Transverse colon (tissue), 4 donors: ENCODE measurements around the gene MPPED1. TPM values are rescaled to one million over a fixed set of nuclear protein-coding genes. Genes with fewer than 3 reads are reported as not detected.

Source experiments
- DNase-seq: peaks from one replicate; pipeline ENCODE4 v3.0.0-alpha.2; 2019
- H3K27ac ChIP-seq, 4 donors: fragments of 200-600 bp; sonication (generic); 2 replicates each; pipeline ENCODE4 v1.5.1; 2016 to 2018; ENCODE audit warnings: inconsistent platforms in 4 of 4
- H3K27me3 ChIP-seq: fragments of 200-600 bp; sonication (generic); 2 replicates; pipeline ENCODE4 v1.5.1; 2017; ENCODE audit warnings: inconsistent platforms
- H3K36me3 ChIP-seq, 4 donors: fragments of 200-600 bp; sonication (generic); 2 replicates each; pipeline ENCODE4 v1.5.1; 2017 to 2019; ENCODE audit warnings: inconsistent platforms in 4 of 4
- H3K4me1 ChIP-seq, 4 donors: fragments of 200-600 bp; sonication (generic); 2 replicates each; pipeline ENCODE4 v1.5.1; 2017 to 2020; ENCODE audit warnings: inconsistent platforms in 4 of 4
- H3K4me3 ChIP-seq, 4 donors: fragments of 200-600 bp; sonication (generic); 1 replicate in 1 of 4; 2 replicates in 3 of 4; pipeline versions ENCODE4 v1.5.1 to v1.6.1; 2017 to 2019; ENCODE audit warnings: inconsistent platforms in 4 of 4
- H3K9me3 ChIP-seq, 2 donors: fragments of 200-600 bp; sonication (generic); 2 replicates each; pipeline ENCODE4 v1.5.1; 2017 to 2019; ENCODE audit warnings: inconsistent platforms in 2 of 2
- CTCF ChIP-seq, 5 experiments: fragments of 200-600 bp in 3 of 5; fragments of 450-650 bp in 2 of 5; sonication (generic) in 3 of 5; IDR thresholded peaks; 1 replicate in 2 of 5; 2 replicates in 3 of 5; pipeline ENCODE4 v1.5.1; 2016 to 2017; ENCODE audit warnings: antibody characterized with exemption in 5 of 5, inconsistent platforms in 3 of 5, mild to moderate bottlenecking in 2 of 5, moderate library complexity in 1 of 5
- EP300 ChIP-seq: sonication (generic); formaldehyde crosslinking; IDR thresholded peaks from one replicate; pipeline ENCODE4 v1.6.1; 2017; ENCODE audit warnings: antibody characterized with exemption, low read depth
- POLR2A ChIP-seq: fragments of 450-650 bp; IDR thresholded peaks from one replicate; pipeline ENCODE4 v1.6.1; 2016; ENCODE audit warnings: antibody characterized with exemption, mild to moderate bottlenecking, moderate library complexity
- POLR2AphosphoS5 ChIP-seq, 3 donors: sonication (generic); formaldehyde crosslinking; IDR thresholded peaks; one replicate each; pipeline ENCODE4 v1.6.1; 2016; ENCODE audit warnings: antibody characterized with exemption in 3 of 3
- WGBS, 2 donors: methylation state at CpG; one replicate each; pipeline ENCODE4 v1.1.5; 2018; ENCODE audit warnings: low coverage in 1 of 2; 5-methylcytosine and 5-hydroxymethylcytosine counted together
- in situ Hi-C, 4 donors: fragments of 200-750 bp; cut with MboI; loops; one replicate each; pipeline versions ENCODE4 v1.15.0 to v1.15.1; 2017; ENCODE audit warnings: low sequenced_read_pairs in 3 of 4, low pct_ligation_motif_present in 1 of 4, low pct_unique_long_range_greater_than_20kb in 1 of 4
- intact Hi-C: fragments of 100-400 bp; cut with DNase I; formaldehyde crosslinking; loops from one replicate; pipeline ENCODE4 v1.15.1; 2023; ENCODE audit warnings: low total_unique reads
- total RNA-seq, 4 donors: library from RNA; depleted of rRNA; stranded (reverse); fragments of >200 nt; gene quantifications; one replicate each; pipeline ENCODE4 v1.1.0, GENCODE V29; 2016

Gene MPPED1
- total RNA-seq, 4 donors from 2014 or later = not detected

GRCh38 chr22:43431808-43432554, 20.2 kb downstream of the MPPED1 start:
- no peaks in the 10 kb centered on the region for H3K4me1 ChIP-seq
- no peak for DNase-seq
- intact Hi-C loops = loop anchor here (2.0 kb wide), 1 partner anchor 69 kb away; no protein-coding TSS in a partner anchor
- H3K36me3 ChIP-seq = no peaks in the 10 kb centered on the region
- peaks cover 50% of the 10 kb centered on the region for H3K27me3 ChIP-seq
- no peaks in the 10 kb centered on the region for H3K9me3 ChIP-seq
- H3K4me3 ChIP-seq = no peak overlapping the region
- in situ Hi-C loops = no loop called here
- TF ChIP-seq POLR2AphosphoS5 (IDR thresholded peaks at IDR 0.05) (no peak), EP300 (no peak), CTCF (IDR thresholded peaks at IDR 0.05) (no peak), POLR2A (no peak)
- H3K27ac ChIP-seq = no peak overlapping the region
- 33 to 40% methylated on average over 1 to 8 of the region's 8 CpGs for WGBS, 2 donors

- DNase-seq = no peak
- no peak for TF ChIP-seq EP300
- no peak for TF ChIP-seq POLR2AphosphoS5 (IDR thresholded peaks at IDR 0.05)
- no peak for TF ChIP-seq POLR2A
- TF ChIP-seq CTCF (IDR thresholded peaks at IDR 0.05) = no peak
- in situ Hi-C loops (no loop called here), intact Hi-C loops (no loop called here)
- Histone ChIP-seq H3K4me1 (no peaks in the 10 kb centered on the region), H3K27me3 (peaks cover 48% of the 10 kb centered on the region), H3K27ac (no peak overlapping the region), H3K36me3 (no peaks in the 10 kb centered on the region), H3K9me3 (no peaks in the 10 kb centered on the region), H3K4me3 (no peak overlapping the region)
- 74% methylated on average over 5 of the region's 5 CpGs; no CpG with 5 or more reads in 1 of the 2 donors for WGBS, 2 donors
These were observed 21.1 kb downstream of the MPPED1 start for GRCh38 chr22:43432883-43433415.

DNA sequence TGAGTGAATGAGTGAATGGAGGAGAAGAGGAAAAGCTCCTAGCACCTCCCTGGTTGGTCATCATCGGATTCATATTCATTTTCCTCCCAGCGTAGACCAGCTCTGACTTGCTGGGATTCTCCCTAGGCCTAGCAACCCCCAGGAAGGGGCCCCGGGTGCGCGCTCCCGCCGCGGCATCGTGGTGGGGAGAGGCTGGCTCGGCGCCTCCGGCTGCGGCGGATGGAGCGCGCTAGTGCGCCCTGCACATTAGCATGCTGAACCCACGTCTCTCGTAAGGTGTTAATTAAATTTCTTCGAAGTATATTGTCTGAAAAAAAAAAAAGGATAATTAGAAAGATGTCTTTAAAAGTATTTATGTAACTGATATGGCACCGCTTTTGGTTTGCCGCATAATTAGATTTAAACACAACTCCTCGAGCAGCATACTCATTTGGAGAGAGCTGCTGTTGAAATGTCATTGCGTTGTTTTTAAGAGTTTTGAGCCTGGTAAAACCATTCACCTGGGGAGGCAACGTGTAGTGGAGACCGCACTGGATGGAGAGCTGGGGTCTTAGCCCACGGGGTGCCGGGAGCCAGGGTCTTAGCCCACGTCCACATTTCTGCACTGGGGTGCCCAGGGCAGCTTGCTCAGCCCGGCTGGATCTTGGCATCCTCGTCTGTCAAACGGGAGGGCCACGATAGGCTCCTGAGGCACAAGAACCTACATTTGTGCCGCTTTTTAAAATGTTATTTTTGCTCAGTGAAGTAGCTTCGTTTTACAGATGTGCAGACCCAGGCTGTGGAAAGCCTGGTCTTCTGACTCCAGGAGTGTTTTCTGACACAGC, 21.8 kb downstream of the MPPED1 start:
- Histone ChIP-seq H3K36me3 (no peaks in the 10 kb centered on the region), H3K27ac (no peak overlapping the region), H3K27me3 (peaks cover 43% of the 10 kb centered on the region), H3K9me3 (no peaks in the 10 kb centered on the region), H3K4me3 (no peak overlapping the region), H3K4me1 (no peaks in the 10 kb centered on the region)
- 84 to 87% methylated on average over 13 to 35 of the region's 35 CpGs for WGBS, 2 donors
- intact Hi-C loops = no loop called here
- in situ Hi-C loops = no loop called here
- no peak for DNase-seq
- TF ChIP-seq EP300 (no peak), POLR2AphosphoS5 (IDR thresholded peaks at IDR 0.05) (no peak), CTCF (IDR thresholded peaks at IDR 0.05) (no peak), POLR2A (no peak)

DNA sequence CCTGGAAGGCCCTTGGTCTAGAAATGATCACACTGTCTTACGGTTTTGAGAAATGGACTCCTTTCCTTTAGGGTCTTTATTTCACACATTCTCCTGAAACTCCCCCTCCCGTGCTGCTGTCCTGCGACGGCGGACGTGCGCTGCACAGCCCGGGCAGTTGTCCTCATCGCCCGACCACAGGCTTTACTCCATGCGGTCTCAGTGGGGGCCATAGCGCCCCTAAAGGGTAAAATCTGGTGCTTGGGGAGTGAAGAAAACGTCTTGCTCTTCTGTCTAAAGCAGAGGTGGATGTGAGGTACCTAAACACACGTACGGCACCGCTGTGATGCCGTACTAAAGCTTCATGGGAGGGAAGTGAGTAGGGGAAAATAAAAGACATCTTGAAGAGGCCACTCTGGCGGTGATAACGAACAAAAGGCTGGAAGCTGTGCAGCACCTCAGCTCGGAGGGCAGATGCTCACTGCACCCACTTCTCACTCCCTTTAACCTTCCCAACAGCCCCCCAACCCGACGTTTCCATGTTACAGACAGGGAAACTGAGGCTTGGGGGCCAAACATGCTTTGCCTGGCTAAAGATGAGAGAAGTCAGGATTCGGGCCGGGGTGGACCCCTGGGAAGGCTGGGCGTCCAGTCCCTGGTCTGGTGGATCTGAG, 22.6 kb downstream of the MPPED1 start:
- intact Hi-C loops (no loop called here), in situ Hi-C loops (no loop called here)
- WGBS, 2 donors = 67 to 79% methylated on average over 1 to 25 of the region's 25 CpGs
- DNase-seq = no peak
- TF ChIP-seq CTCF (IDR thresholded peaks at IDR 0.05) = no peak
- TF ChIP-seq POLR2AphosphoS5 (IDR thresholded peaks at IDR 0.05) = no peak
- no peak for TF ChIP-seq POLR2A
- TF ChIP-seq EP300 = no peak
- H3K27me3 ChIP-seq = peaks cover 36% of the 10 kb centered on the region
- no peak overlapping the region for H3K4me3 ChIP-seq
- H3K4me1 ChIP-seq = no peaks in the 10 kb centered on the region
- H3K9me3 ChIP-seq = no peaks in the 10 kb centered on the region
- no peaks in the 10 kb centered on the region for H3K36me3 ChIP-seq
- no peak overlapping the region for H3K27ac ChIP-seq
